GM19328 (cell line): ENCODE measurements around the gene MALAT1.

Experiments used
- ATAC-seq: cut with Tn5 transposase; IDR thresholded peaks from one replicate; pipeline ENCODE4 v1.9.1; 2021; ENCODE audit warnings: mild to moderate bottlenecking, moderate library complexity; ENCODE audit not compliant: unreplicated experiment

The MALAT1 gene

GRCh38 chr11:65554842-65555430 is 56.1 kb downstream of the MALAT1 start:
- no peak for ATAC-seq

GRCh38 chr11:65555693-65556231 is 56.9 kb downstream of the MALAT1 start:
- ATAC-seq, result no peak
